ENCODE data around the gene PLPPR1.
A peak's percentile ranks its signal among the peaks of the same experiment; 100 is the strongest.

The PLPPR1 gene

GRCh38 chr9:101014566-101014965 is 14.0 kb upstream of the PLPPR1 start:
- no peak for DNase-seq (ENCODE audit: low read depth)
- TF ChIP-seq, protein P1, sequence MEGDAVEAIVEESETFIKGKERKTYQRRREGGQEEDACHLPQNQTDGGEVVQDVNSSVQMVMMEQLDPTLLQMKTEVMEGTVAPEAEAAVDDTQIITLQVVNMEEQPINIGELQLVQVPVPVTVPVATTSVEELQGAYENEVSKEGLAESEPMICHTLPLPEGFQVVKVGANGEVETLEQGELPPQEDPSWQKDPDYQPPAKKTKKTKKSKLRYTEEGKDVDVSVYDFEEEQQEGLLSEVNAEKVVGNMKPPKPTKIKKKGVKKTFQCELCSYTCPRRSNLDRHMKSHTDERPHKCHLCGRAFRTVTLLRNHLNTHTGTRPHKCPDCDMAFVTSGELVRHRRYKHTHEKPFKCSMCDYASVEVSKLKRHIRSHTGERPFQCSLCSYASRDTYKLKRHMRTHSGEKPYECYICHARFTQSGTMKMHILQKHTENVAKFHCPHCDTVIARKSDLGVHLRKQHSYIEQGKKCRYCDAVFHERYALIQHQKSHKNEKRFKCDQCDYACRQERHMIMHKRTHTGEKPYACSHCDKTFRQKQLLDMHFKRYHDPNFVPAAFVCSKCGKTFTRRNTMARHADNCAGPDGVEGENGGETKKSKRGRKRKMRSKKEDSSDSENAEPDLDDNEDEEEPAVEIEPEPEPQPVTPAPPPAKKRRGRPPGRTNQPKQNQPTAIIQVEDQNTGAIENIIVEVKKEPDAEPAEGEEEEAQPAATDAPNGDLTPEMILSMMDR (conservative IDR thresholded peaks at IDR 0.05; ENCODE audit: low read depth, low read length), result no peak

GRCh38 chr9:101018467-101018866 is 10.1 kb upstream of the PLPPR1 start:
- TF ChIP-seq, protein P1 (conservative IDR thresholded peaks at IDR 0.05; ENCODE audit: low read depth, low read length), result no peak
- DNase-seq (ENCODE audit: low read depth), result no peak

More at GRCh38 chr9:101014566-101014965, 14.0 kb upstream of the PLPPR1 start:
- H3K4me3 ChIP-seq (ENCODE audit: low read length), result no peak overlapping the region

DNA sequence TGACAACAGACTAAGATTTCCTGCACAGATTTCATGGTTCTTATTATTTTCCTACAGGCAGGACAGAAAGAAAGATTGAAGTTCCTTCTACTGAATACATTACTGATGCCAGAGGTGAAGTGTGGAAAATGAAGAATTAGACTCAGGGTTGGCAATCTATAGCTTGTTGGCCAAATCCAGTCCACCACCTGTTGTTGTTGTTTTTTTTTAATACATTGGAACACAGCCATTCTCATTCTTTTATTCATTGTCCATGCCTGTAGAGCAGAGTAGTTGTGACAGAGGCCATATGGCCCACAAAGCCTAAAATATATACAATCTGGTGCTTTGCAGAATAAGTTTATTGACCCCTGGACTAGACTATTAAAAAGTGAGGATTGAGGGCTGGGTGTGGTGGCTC is 5.8 kb upstream of the PLPPR1 start:
- TF ChIP-seq, protein P1 (conservative IDR thresholded peaks at IDR 0.05; ENCODE audit: low read depth, low read length), result no peak
- no peak for DNase-seq (ENCODE audit: low read depth)
- no peak overlapping the region for H3K4me3 ChIP-seq (ENCODE audit: low read length)

More at GRCh38 chr9:101018467-101018866, 10.1 kb upstream of the PLPPR1 start:
- H3K4me3 ChIP-seq (ENCODE audit: low read length), result no peak overlapping the region

- H3K4me3 ChIP-seq (ENCODE audit: low read length), result no peak overlapping the region
- no peak for DNase-seq (ENCODE audit: low read depth)
- TF ChIP-seq, protein P1 (conservative IDR thresholded peaks at IDR 0.05; ENCODE audit: low read depth, low read length), result no peak
Measured at GRCh38 chr9:101025940-101026339, 2.6 kb upstream of the PLPPR1 start.

DNA sequence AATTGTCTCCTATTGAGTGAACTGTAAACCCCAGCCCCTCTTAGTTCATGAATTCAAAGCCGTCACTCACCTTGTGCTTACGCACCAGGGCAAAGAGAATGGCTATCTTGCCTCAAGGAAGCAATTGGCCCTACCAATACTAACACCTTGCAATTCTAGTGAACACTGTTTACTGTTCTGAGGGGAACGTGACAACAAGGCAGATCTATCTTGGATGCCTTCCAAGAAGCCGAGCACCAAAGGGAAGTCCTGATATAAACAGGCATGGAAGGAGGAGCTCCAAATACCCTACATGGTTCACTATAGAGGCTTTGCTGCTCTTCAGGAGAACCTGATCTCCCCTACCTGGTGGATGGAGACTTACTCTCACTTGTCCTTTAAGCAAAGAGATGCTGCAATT is 1.7 kb upstream of the PLPPR1 start:
- H3K4me3 ChIP-seq (ENCODE audit: low read length), result no peak overlapping the region
- DNase-seq (ENCODE audit: low read depth), result no peak
- TF ChIP-seq, protein P1 (conservative IDR thresholded peaks at IDR 0.05; ENCODE audit: low read depth, low read length), result no peak

DNA sequence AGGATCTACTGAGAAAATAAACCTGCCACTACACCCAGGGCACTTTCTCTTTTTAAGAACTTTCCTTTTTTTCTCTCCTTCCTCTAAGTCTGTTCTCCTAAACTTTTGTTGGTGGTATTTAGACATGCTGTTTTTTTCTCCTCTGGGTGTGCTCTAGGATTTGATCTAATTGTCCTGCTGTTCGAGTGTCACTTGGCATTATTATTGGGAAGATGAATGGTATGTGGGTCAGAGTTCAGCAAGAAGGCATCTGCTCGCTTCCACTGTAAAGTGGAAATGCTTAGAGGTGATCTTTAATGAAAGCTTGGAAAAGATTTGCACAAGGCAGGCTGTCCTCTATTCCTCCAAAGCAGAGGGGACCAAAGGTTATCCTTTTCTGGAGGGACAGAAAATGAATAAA is 1.3 kb upstream of the PLPPR1 start:
- no peak overlapping the region for H3K4me3 ChIP-seq (ENCODE audit: low read length)
- no peak for DNase-seq (ENCODE audit: low read depth)
- TF ChIP-seq, protein P1 (conservative IDR thresholded peaks at IDR 0.05; ENCODE audit: low read depth, low read length), result no peak

- TF ChIP-seq, protein P1 (conservative IDR thresholded peaks at IDR 0.05; ENCODE audit: low read depth, low read length), result no peak
- peak overlapping the region; percentile 64 for H3K4me3 ChIP-seq (ENCODE audit: low read length)
- DNase-seq (ENCODE audit: low read depth), result no peak
Measured at GRCh38 chr9:101027733-101028345, 688 bp upstream of the PLPPR1 start.
